Esophagus squamous epithelium (tissue), 4 donors: ENCODE results near the gene ATP11A.

ENCODE experiments used
- CTCF ChIP-seq, 6 experiments: fragments of 450-650 bp in 4 of 6; fragments of 200-600 bp in 2 of 6; sonication (generic) in 2 of 6; IDR thresholded peaks; one replicate each; pipeline ENCODE4 v1.5.1; 2016 to 2019; ENCODE audit warnings: antibody characterized with exemption in 6 of 6, mild to moderate bottlenecking in 4 of 6, moderate library complexity in 4 of 6
- POLR2A ChIP-seq, 4 donors: fragments of 450-650 bp; IDR thresholded peaks; one replicate each; pipeline ENCODE4 v1.6.1; 2017; ENCODE audit warnings: antibody characterized with exemption in 4 of 4, mild to moderate bottlenecking in 4 of 4, moderate library complexity in 3 of 4

- no peak for TF ChIP-seq POLR2A (IDR thresholded peaks at IDR 0.05)
- TF ChIP-seq CTCF (IDR thresholded peaks at IDR 0.05) = no peak
Measured at GRCh38 chr13:112820318-112820717, 130.5 kb downstream of the ATP11A start.
